Measurements from ENCODE around the gene HCRTR1. TPM values are rescaled to one million over a fixed set of nuclear protein-coding genes. Genes with fewer than 3 reads are reported as not detected.

Gene HCRTR1
- total and polyA plus RNA-seq, 2 of the 8 experiments (the other 6 are each of a cell fraction or from before 2014, with no cell fraction given): 0.35 to 0.39 TPM

DNA sequence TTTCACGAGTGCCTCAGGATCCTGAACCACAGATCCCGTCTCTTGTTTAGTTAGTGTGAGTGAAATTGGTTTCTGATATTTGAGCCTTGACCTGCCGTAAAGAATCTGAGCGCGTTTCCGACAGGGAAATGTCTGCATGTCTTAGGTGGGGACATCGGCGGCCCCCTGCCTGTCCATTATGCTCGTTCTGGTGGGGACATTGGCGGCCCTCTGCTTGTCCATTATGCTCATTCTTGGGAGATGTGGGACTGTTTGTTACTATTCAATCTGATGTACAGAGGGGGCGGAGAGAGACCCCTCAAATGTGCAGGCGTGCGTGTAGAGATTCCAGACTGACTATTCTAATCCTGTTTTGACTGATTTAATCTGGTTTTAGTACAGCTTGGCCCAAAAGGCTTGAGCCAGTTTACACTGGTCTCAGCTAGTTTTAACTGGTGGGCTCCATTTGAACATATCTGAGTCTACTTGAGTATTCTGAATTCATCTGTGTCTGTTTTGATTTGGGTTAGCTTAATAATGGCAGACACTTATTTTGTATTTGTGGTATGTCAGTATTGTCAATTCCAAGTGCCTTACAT is 47.8 kb upstream of the HCRTR1 start:
- H3K27me3 ChIP-seq (replicated peaks in 1 of 4; ENCODE audit: control insufficient read depth in 3 of 4, extremely low read depth in 1 of 4, insufficient read depth in 3 of 4, low read length in 3 of 4): no peaks in the 10 kb centered on the region; a peak in 1 of 7 replicates
- no peak overlapping the region for H3K14ac ChIP-seq (ENCODE audit: insufficient read length)
- no peak overlapping the region for H4K91ac ChIP-seq (replicated peaks; ENCODE audit: insufficient read length, low read length)
- WGBS, 2 experiments (ENCODE audit: extremely low coverage in 1 of 2, insufficient coverage in 1 of 2, insufficient read length in 1 of 2, insufficient replicate concordance in 2 of 2, low coverage in 1 of 2, low lambda C conversion rate in 2 of 2, missing lambda C conversion rate in 1 of 2): 93% methylated on average over 13 of the region's 13 CpGs; no CpG with 5 or more reads in 1 of the 2 experiments
- no peaks in the 10 kb centered on the region for H3K23me2 ChIP-seq (ENCODE audit: low read depth, low read length)
- H3K4me3 ChIP-seq (ENCODE audit: extremely low read depth in 1 of 4, insufficient read depth in 2 of 4, low read depth in 3 of 4, low read length in 4 of 4): no peak overlapping the region
- H3K9ac ChIP-seq (replicated peaks in 1 of 4; ENCODE audit: extremely low read depth in 1 of 4, low read depth in 3 of 4, low read length in 3 of 4): no peak overlapping the region
- no peak overlapping the region for H2BK120ac ChIP-seq (replicated peaks; ENCODE audit: low read depth, low read length)
- H3K36me3 ChIP-seq (ENCODE audit: control insufficient read depth in 2 of 4, insufficient read depth in 4 of 4, low read length in 3 of 4): no peaks in the 10 kb centered on the region
- no peak overlapping the region for H2BK15ac ChIP-seq (ENCODE audit: low read length)
- POLR2A ChIA-PET (ENCODE audit: partially characterized antibody): no interaction called here
- CTCF ChIA-PET (ENCODE audit: partially characterized antibody): interaction anchor here (0.8 to 2.9 kb wide), 13 partner anchors 9 to 219 kb away, joined by 3 to 9 read pairs (median 4); partner anchors contain the start of gene HCRTR1
- no peak overlapping the region for H3K27ac ChIP-seq (ENCODE audit: low read depth, low read length)
- H3K4ac ChIP-seq (replicated peaks; ENCODE audit: insufficient read length, low read depth, low read length): no peak overlapping the region
- no peak overlapping the region for H4K5ac ChIP-seq (ENCODE audit: insufficient read length, low read depth, low read length)
- H2AK5ac ChIP-seq (ENCODE audit: low read depth, low read length): no peak overlapping the region
- no peaks in the 10 kb centered on the region for H4K20me1 ChIP-seq (replicated peaks in 1 of 2; ENCODE audit: control insufficient read depth in 1 of 2, insufficient read depth in 2 of 2, low read length in 2 of 2)
- no peaks in the 10 kb centered on the region for H3K79me1 ChIP-seq (ENCODE audit: low read depth, low read length)
- H3K23ac ChIP-seq (ENCODE audit: insufficient read length): no peak overlapping the region
- DNase-seq (ENCODE audit: low read depth in 1 of 2, low spot score in 2 of 2) (no peak), FAIRE-seq (no peak)
- H3K4me1 ChIP-seq (replicated peaks in 1 of 4; ENCODE audit: control insufficient read depth in 3 of 4, insufficient read depth in 4 of 4, low read length in 3 of 4): peaks cover 0 to under 1% (median under 1%) of the 10 kb centered on the region in 4 experiments; a peak in 2 of 7 replicates
- H2AFZ ChIP-seq (ENCODE audit: low read length): no peak overlapping the region
- no peak overlapping the region for H2BK5ac ChIP-seq (ENCODE audit: low read depth, low read length)
- H3K18ac ChIP-seq (ENCODE audit: extremely low read depth, low read length): no peak overlapping the region
- H2BK12ac ChIP-seq (ENCODE audit: low read depth, low read length): no peak overlapping the region
- no peaks in the 10 kb centered on the region for H3K79me2 ChIP-seq (ENCODE audit: control insufficient read depth in 1 of 2, insufficient read depth in 2 of 2, low read length in 2 of 2)
- H2BK20ac ChIP-seq (ENCODE audit: low read length): no peak overlapping the region
- H3K9me3 ChIP-seq (ENCODE audit: insufficient read depth in 2 of 2, low read depth in 1 of 2, low read length in 1 of 2): no peaks in the 10 kb centered on the region
- H3K4me2 ChIP-seq (ENCODE audit: insufficient read depth in 1 of 2, low read depth in 2 of 2, low read length in 2 of 2): no peak overlapping the region
- no peak for TF ChIP-seq RAD21 (IDR thresholded peaks at IDR 0.05 in 1 of 2, conservative IDR thresholded peaks at IDR 0.05 in 1 of 2; ENCODE audit: low read depth in 2 of 2, low read length in 2 of 2)
- TF ChIP-seq SP4 (IDR thresholded peaks at IDR 0.05; ENCODE audit: low read length): no peak
- TF ChIP-seq POLR2AphosphoS5 (IDR thresholded peaks at IDR 0.05; ENCODE audit: low read depth, low read length): no peak
- no peak for TF ChIP-seq NANOG (IDR thresholded peaks at IDR 0.05; ENCODE audit: insufficient read depth, low read depth, low read length, poor library complexity, severe bottlenecking)
- no peak for TF ChIP-seq BRCA1 (IDR thresholded peaks at IDR 0.05; ENCODE audit: low read depth, low read length)
- TF ChIP-seq EGR1 (IDR thresholded peaks at IDR 0.05; ENCODE audit: borderline replicate concordance, low read depth, low read length): no peak
- TF ChIP-seq KDM1A (IDR thresholded peaks at IDR 0.05; ENCODE audit: borderline replicate concordance, low read length): no peak
- no peak for TF ChIP-seq BACH1 (IDR thresholded peaks at IDR 0.05; ENCODE audit: low read length)
- no peak for TF ChIP-seq SIX5 (IDR thresholded peaks at IDR 0.05; ENCODE audit: low read depth, low read length)
- H3K56ac ChIP-seq (replicated peaks; ENCODE audit: insufficient read length, low read depth, low read length): no peak overlapping the region
- H4K8ac ChIP-seq (ENCODE audit: extremely low read depth, insufficient read depth, low read length): no peak overlapping the region
